ENCODE data around the gene DMD.

- TF ChIP-seq CTCF (IDR thresholded peaks at IDR 0.05; ENCODE audit: borderline replicate concordance, extremely low read depth, low read length, poor library complexity, severe bottlenecking), result no peak
- TF ChIP-seq EZH2 (IDR thresholded peaks at IDR 0.05; ENCODE audit: borderline replicate concordance, low read depth, low read length, severe bottlenecking), result no peak
Observed at GRCh38 chrX:31445542-31445941, 1765.8 kb downstream of the DMD start.

Measured in DND-41 (cell line).